H9 (cell line): ENCODE measurements around the gene CENPQ. TPM values are rescaled to one million over a fixed set of nuclear protein-coding genes. Genes with fewer than 3 reads are reported as not detected.

Experiments
- DNase-seq: peaks from one replicate; pipeline ENCODE4 v3.0.0-alpha.2; 2017
- H2AFZ ChIP-seq: one replicate; pipeline ENCODE4 v1.6.1; 2013; ENCODE audit warnings: mild to moderate bottlenecking, low read length, control low read depth, moderate library complexity
- H2AK5ac ChIP-seq: 2 replicates; pipeline ENCODE4 v1.6.1; 2013; ENCODE audit warnings: low read length, control low read depth, mixed read lengths; ENCODE audit not compliant: insufficient read length
- H2BK120ac ChIP-seq: one replicate; pipeline ENCODE4 v1.6.1; 2013; ENCODE audit warnings: low read depth, mild to moderate bottlenecking, low read length, control low read depth, inconsistent platforms; ENCODE audit not compliant: poor library complexity, severe bottlenecking
- H2BK12ac ChIP-seq: 2 replicates; pipeline ENCODE4 v1.6.1; 2013; ENCODE audit warnings: low read length, control low read depth, mixed read lengths, low read depth; ENCODE audit not compliant: insufficient read length
- H2BK15ac ChIP-seq: 2 replicates; pipeline ENCODE4 v1.6.1; 2013; ENCODE audit warnings: low read depth, low read length, control low read depth
- H2BK20ac ChIP-seq: one replicate; pipeline ENCODE4 v1.6.1; 2013; ENCODE audit warnings: low read depth, mild to moderate bottlenecking, low read length, control low read depth, inconsistent platforms; ENCODE audit not compliant: poor library complexity, severe bottlenecking
- H2BK5ac ChIP-seq: 2 replicates; pipeline ENCODE4 v1.6.1; 2013; ENCODE audit warnings: low read length, control low read depth, mixed read lengths; ENCODE audit not compliant: insufficient read length
- H3K14ac ChIP-seq: 2 replicates; pipeline ENCODE4 v1.6.1; 2013; ENCODE audit warnings: low read length, control low read depth; ENCODE audit not compliant: insufficient read depth
- H3K18ac ChIP-seq: 2 replicates; pipeline ENCODE4 v1.6.1; 2013; ENCODE audit warnings: low read depth, mild to moderate bottlenecking, mixed read lengths, low read length, control low read depth; ENCODE audit not compliant: insufficient read length
- H3K23ac ChIP-seq: 2 replicates; pipeline ENCODE4 v1.6.1; 2013; ENCODE audit warnings: low read length, control low read depth, mixed read lengths, low read depth; ENCODE audit not compliant: insufficient read length
- H3K23me2 ChIP-seq: 2 replicates; pipeline ENCODE4 v1.6.1; 2013; ENCODE audit warnings: low read depth, mild to moderate bottlenecking, mixed read lengths, low read length, control low read depth; ENCODE audit not compliant: insufficient read length, poor library complexity, severe bottlenecking
- H3K27ac ChIP-seq: 2 replicates; pipeline ENCODE4 v1.5.1; 2013; ENCODE audit warnings: low read length, control low read depth, mixed read lengths, low read depth; ENCODE audit not compliant: insufficient read length
- H3K27me3 ChIP-seq: 2 replicates; pipeline ENCODE4 v1.6.1; 2013; ENCODE audit warnings: low read length, control low read depth, inconsistent platforms; ENCODE audit not compliant: insufficient read depth
- H3K4ac ChIP-seq: 2 replicates; pipeline ENCODE4 v1.6.1; 2013; ENCODE audit warnings: low read depth, mild to moderate bottlenecking, control low read depth, inconsistent platforms, low read length, moderate library complexity
- H3K4me1 ChIP-seq: 2 replicates; pipeline ENCODE4 v1.6.1; 2013; ENCODE audit warnings: low read length, control low read depth, inconsistent platforms; ENCODE audit not compliant: insufficient read depth
- H3K4me2 ChIP-seq: 2 replicates; pipeline ENCODE4 v1.6.1; 2013; ENCODE audit warnings: low read length, control low read depth, mixed read lengths; ENCODE audit not compliant: insufficient read length, insufficient read depth
- H3K56ac ChIP-seq: 2 replicates; pipeline ENCODE4 v1.6.1; 2013; ENCODE audit warnings: low read depth, mild to moderate bottlenecking, mixed read lengths, low read length, control low read depth; ENCODE audit not compliant: insufficient read length
- H3K79me1 ChIP-seq: 2 replicates; pipeline ENCODE4 v1.6.1; 2013; ENCODE audit warnings: low read depth, mild to moderate bottlenecking, moderate library complexity, low read length, control low read depth, inconsistent platforms; ENCODE audit not compliant: insufficient read depth, poor library complexity, severe bottlenecking
- H3K79me2 ChIP-seq: 2 replicates; pipeline ENCODE4 v1.6.1; 2013; ENCODE audit warnings: low read length, control low read depth, inconsistent platforms; ENCODE audit not compliant: insufficient read depth
- H3K9ac ChIP-seq: 2 replicates; pipeline ENCODE4 v1.6.1; 2013; ENCODE audit warnings: low read length, control low read depth, mixed read lengths; ENCODE audit not compliant: insufficient read length; ENCODE audit errors: extremely low read depth
- H3K9me3 ChIP-seq: one replicate; pipeline ENCODE4 v1.6.1; 2013; ENCODE audit warnings: low read depth, low read length, inconsistent platforms; ENCODE audit not compliant: control insufficient read depth
- H3T11ph ChIP-seq: one replicate; pipeline ENCODE4 v1.6.1; 2013; ENCODE audit warnings: mild to moderate bottlenecking, low read length, control low read depth, inconsistent platforms
- H4K20me1 ChIP-seq: one replicate; pipeline ENCODE4 v1.6.1; 2013; ENCODE audit not compliant: control insufficient read depth, insufficient read length, insufficient read depth
- H4K5ac ChIP-seq: 2 replicates; pipeline ENCODE4 v1.6.1; 2013; ENCODE audit warnings: low read depth, mild to moderate bottlenecking, mixed read lengths, low read length, control low read depth; ENCODE audit not compliant: insufficient read length
- H4K8ac ChIP-seq: replicated peaks from 2 replicates; pipeline ENCODE4 v1.6.1; 2013; ENCODE audit warnings: low read length, control low read depth, mixed read lengths, low read depth; ENCODE audit not compliant: insufficient read length
- H4K91ac ChIP-seq: 2 replicates; pipeline ENCODE4 v1.6.1; 2013; ENCODE audit warnings: low read depth, mild to moderate bottlenecking, moderate library complexity, mixed read lengths, low read length, control low read depth; ENCODE audit not compliant: insufficient read length
- H3K27ac Mint-ChIP-seq, 3 experiments: 2 replicates in 2 of 3; 3 replicates in 1 of 3; pipeline ENCODE4 v1.8.0; 2020 to 2021; ENCODE audit warnings: mixed read lengths in 3 of 3, mild to moderate bottlenecking in 1 of 3, moderate library complexity in 1 of 3
- H3K27me3 Mint-ChIP-seq: 2 replicates; pipeline ENCODE4 v1.8.0; 2021; ENCODE audit warnings: low read depth, mild to moderate bottlenecking, moderate library complexity, mixed read lengths
- H3K36me3 Mint-ChIP-seq, 3 experiments: 2 replicates in 2 of 3; 3 replicates in 1 of 3; pipeline ENCODE4 v1.8.0; 2020 to 2021; ENCODE audit warnings: low read depth in 3 of 3, mixed read lengths in 3 of 3; ENCODE audit not compliant: insufficient read depth in 1 of 3
- H3K4me1 Mint-ChIP-seq, 2 experiments: 2 replicates each; pipeline ENCODE4 v1.8.0; 2020; ENCODE audit warnings: mixed read lengths in 2 of 2
- H3K4me3 Mint-ChIP-seq, 2 experiments: 2 replicates in 1 of 2; 3 replicates in 1 of 2; pipeline ENCODE4 v1.8.0; 2020 to 2021; ENCODE audit warnings: mild to moderate bottlenecking in 2 of 2, mixed read lengths in 2 of 2, moderate library complexity in 1 of 2
- H3K9me3 Mint-ChIP-seq, 2 experiments: 2 replicates in 1 of 2; 3 replicates in 1 of 2; pipeline ENCODE4 v1.8.0; 2020; ENCODE audit warnings: mild to moderate bottlenecking in 2 of 2, mixed read lengths in 2 of 2, moderate library complexity in 1 of 2
- WGBS: extraction: QIAGEN DNeasy Blood & Tissue Kit; methylation state at CpG from one replicate; pipeline ENCODE4 v1.1.7; 2013; ENCODE audit warnings: missing lambda C conversion rate, low lambda C conversion rate, mixed read lengths; ENCODE audit not compliant: insufficient read length; ENCODE audit errors: extremely low coverage; 5-methylcytosine and 5-hydroxymethylcytosine counted together
- total RNA-seq: library from RNA; stranded (reverse); gene quantifications from 2 replicates; pipeline ENCODE4 v1.2.1, GENCODE V29; 2021
- TF ChIP-seq, protein P1 (sequence below): fragments of 200-600 bp; sonication (generic); conservative IDR thresholded peaks from 3 replicates; pipeline ENCODE4 v1.8.0; 2021; ENCODE audit warnings: antibody characterized with exemption, mild to moderate bottlenecking

CENPQ gene
- total RNA-seq, 1 experiment from 2014 or later = 15.5 TPM

DNA sequence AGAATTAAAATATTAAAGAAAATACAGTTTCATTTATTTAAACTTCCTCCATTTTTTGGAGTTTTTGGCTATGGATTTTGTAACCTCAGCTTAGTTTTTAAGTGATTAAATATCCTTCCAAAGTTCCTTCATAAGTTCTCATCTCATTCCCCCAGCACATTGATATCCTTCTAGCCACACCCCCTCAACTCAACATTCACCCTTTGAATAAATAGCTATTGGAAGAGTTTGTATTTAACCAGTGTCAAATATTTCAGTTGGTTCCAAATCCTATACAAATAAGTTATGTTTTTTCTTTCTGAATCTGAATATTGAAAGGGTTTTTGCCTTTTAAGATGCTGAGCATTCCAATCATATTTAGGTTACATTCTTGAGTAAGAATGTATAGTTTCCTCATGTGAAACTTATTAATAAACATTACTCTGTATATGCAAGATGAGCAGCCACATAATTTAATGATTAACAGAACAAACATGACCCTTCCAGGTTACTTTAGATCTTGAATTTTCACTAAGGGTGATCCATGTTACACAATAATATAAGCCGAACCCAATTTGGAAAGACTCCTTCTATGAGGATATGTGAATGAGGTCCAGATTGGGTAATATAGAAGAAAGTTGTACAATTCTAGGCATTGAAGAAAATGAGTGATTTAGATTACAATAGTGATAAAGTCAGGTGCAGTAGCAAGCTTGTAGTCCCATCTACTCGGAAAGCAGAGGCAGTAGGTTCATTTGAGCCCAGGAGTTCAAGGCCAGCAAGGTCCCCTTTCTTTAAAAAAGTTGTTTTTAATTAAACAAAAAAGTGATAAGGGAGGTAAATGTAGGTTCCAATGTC lies 50.2 kb downstream of the CENPQ start:
- Mint-ChIP-seq H3K27ac (no peak overlapping the region), H3K4me3 (no peak overlapping the region), H3K4me1 (peaks cover 9 to 13% of the 10 kb centered on the region in 2 experiments), H3K27me3 (no peaks in the 10 kb centered on the region), H3K36me3 (no peaks in the 10 kb centered on the region; a peak in 1 of 7 replicates), H3K9me3 (0 out of 5 replicates have a peak, but pooled peaks cover 0 to 3% of the 10 kb centered on the region in 2 experiments)
- no peak overlapping the region for H3K4ac ChIP-seq
- H3K4me2 ChIP-seq = no peak overlapping the region
- H2BK120ac ChIP-seq = no peak overlapping the region
- no peak overlapping the region for H4K91ac ChIP-seq
- H2BK12ac ChIP-seq = no peak overlapping the region
- TF ChIP-seq, protein P1, sequence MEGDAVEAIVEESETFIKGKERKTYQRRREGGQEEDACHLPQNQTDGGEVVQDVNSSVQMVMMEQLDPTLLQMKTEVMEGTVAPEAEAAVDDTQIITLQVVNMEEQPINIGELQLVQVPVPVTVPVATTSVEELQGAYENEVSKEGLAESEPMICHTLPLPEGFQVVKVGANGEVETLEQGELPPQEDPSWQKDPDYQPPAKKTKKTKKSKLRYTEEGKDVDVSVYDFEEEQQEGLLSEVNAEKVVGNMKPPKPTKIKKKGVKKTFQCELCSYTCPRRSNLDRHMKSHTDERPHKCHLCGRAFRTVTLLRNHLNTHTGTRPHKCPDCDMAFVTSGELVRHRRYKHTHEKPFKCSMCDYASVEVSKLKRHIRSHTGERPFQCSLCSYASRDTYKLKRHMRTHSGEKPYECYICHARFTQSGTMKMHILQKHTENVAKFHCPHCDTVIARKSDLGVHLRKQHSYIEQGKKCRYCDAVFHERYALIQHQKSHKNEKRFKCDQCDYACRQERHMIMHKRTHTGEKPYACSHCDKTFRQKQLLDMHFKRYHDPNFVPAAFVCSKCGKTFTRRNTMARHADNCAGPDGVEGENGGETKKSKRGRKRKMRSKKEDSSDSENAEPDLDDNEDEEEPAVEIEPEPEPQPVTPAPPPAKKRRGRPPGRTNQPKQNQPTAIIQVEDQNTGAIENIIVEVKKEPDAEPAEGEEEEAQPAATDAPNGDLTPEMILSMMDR = no peak
- no peaks in the 10 kb centered on the region for H3K23me2 ChIP-seq
- H3K27ac ChIP-seq = no peak overlapping the region
- no peak overlapping the region for H3K23ac ChIP-seq
- no peak overlapping the region for H2BK20ac ChIP-seq
- H3K79me1 ChIP-seq = no peaks in the 10 kb centered on the region
- no peak overlapping the region for H2BK5ac ChIP-seq
- no peak for DNase-seq
- H3K56ac ChIP-seq = no peak overlapping the region
- no peak overlapping the region for H3K14ac ChIP-seq
- no peaks in the 10 kb centered on the region for H3K9me3 ChIP-seq
- no peak overlapping the region for H4K8ac ChIP-seq
- H2AK5ac ChIP-seq = no peak overlapping the region
- no peak overlapping the region for H2BK15ac ChIP-seq
- no peak overlapping the region for H2AFZ ChIP-seq
- no peaks in the 10 kb centered on the region for H3K4me1 ChIP-seq
- no peak overlapping the region for H4K5ac ChIP-seq
- H3K18ac ChIP-seq = no peak overlapping the region
- H3K9ac ChIP-seq = no peak overlapping the region
- no CpG with 5 or more reads among the region's 2 CpGs for WGBS
- no peaks in the 10 kb centered on the region for H3K79me2 ChIP-seq
- no peak overlapping the region for H3T11ph ChIP-seq
- H3K27me3 ChIP-seq = no peaks in the 10 kb centered on the region
- no peaks in the 10 kb centered on the region for H4K20me1 ChIP-seq
